ENCODE results near the gene RIN2. TPM values are rescaled to one million over a fixed set of nuclear protein-coding genes. Genes with fewer than 3 reads are reported as not detected.

The RIN2 gene
- total RNA-seq, 1 experiment from 2014 or later = 1.0 TPM

DNA sequence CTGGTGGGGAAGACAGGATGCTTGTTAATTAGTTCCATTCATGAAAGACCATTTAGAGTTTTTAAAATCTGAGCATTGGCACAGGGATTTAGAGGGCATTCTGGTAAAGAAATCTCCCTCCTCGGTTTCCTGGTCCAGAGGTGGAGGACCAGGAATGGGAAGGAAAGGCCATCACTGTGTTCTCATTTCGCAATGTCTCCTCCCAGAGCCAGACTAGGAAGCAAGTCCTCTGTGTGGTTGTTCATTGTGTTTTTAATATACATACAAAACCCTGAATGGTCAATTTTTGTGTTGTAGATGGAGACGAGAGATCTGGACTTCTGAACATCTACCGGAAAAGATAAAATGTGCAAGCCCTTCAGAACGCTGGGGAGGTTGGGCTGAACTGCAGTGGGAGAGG is 41.3 kb downstream of the RIN2 start:
- no peaks in the 10 kb centered on the region for H3K4me1 ChIP-seq (ENCODE audit: insufficient read depth, low read length)
- no peak overlapping the region for H4K5ac ChIP-seq (ENCODE audit: insufficient read length, low read depth, low read length)
- Mint-ChIP-seq H3K27ac (no peak overlapping the region), H3K9me3 (no peaks in the 10 kb centered on the region), H3K4me3 (no peak overlapping the region; a peak in 1 of 5 replicates), H3K36me3 (ENCODE audit: insufficient read depth in 1 of 3, low read depth in 3 of 3) (no peaks in the 10 kb centered on the region), H3K4me1 (no peaks in the 10 kb centered on the region; a peak in 1 of 4 replicates), H3K27me3 (ENCODE audit: low read depth) (no peaks in the 10 kb centered on the region)
- H3K23ac ChIP-seq (ENCODE audit: insufficient read length, low read depth, low read length) = no peak overlapping the region
- no peak overlapping the region for H3T11ph ChIP-seq (ENCODE audit: low read length)
- H3K4ac ChIP-seq (ENCODE audit: low read depth, low read length) = no peak overlapping the region
- H3K4me2 ChIP-seq (ENCODE audit: insufficient read depth, insufficient read length, low read length) = no peak overlapping the region
- H4K8ac ChIP-seq (replicated peaks; ENCODE audit: insufficient read length, low read depth, low read length) = no peak overlapping the region
- TF ChIP-seq, protein P1, sequence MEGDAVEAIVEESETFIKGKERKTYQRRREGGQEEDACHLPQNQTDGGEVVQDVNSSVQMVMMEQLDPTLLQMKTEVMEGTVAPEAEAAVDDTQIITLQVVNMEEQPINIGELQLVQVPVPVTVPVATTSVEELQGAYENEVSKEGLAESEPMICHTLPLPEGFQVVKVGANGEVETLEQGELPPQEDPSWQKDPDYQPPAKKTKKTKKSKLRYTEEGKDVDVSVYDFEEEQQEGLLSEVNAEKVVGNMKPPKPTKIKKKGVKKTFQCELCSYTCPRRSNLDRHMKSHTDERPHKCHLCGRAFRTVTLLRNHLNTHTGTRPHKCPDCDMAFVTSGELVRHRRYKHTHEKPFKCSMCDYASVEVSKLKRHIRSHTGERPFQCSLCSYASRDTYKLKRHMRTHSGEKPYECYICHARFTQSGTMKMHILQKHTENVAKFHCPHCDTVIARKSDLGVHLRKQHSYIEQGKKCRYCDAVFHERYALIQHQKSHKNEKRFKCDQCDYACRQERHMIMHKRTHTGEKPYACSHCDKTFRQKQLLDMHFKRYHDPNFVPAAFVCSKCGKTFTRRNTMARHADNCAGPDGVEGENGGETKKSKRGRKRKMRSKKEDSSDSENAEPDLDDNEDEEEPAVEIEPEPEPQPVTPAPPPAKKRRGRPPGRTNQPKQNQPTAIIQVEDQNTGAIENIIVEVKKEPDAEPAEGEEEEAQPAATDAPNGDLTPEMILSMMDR (conservative IDR thresholded peaks at IDR 0.05) = no peak
- WGBS (ENCODE audit: extremely low coverage, insufficient read length, low lambda C conversion rate) = no CpG with 5 or more reads among the region's 5 CpGs
- H4K91ac ChIP-seq (ENCODE audit: insufficient read length, low read depth, low read length) = no peak overlapping the region
- H3K9me3 ChIP-seq (ENCODE audit: control insufficient read depth, low read depth, low read length) = no peaks in the 10 kb centered on the region
- H3K56ac ChIP-seq (ENCODE audit: insufficient read length, low read depth, low read length) = no peak overlapping the region
- H3K9ac ChIP-seq (ENCODE audit: extremely low read depth, insufficient read length, low read length) = no peak overlapping the region
- no peak overlapping the region for H2BK12ac ChIP-seq (ENCODE audit: insufficient read length, low read depth, low read length)
- H4K20me1 ChIP-seq (ENCODE audit: control insufficient read depth, insufficient read depth, insufficient read length) = no peaks in the 10 kb centered on the region
- no peak overlapping the region for H3K27ac ChIP-seq (ENCODE audit: insufficient read length, low read depth, low read length)
- no peak overlapping the region for H2AFZ ChIP-seq (ENCODE audit: low read length)
- no peaks in the 10 kb centered on the region for H3K79me2 ChIP-seq (ENCODE audit: insufficient read depth, low read length)
- no peak overlapping the region for H2BK20ac ChIP-seq (ENCODE audit: low read depth, low read length, poor library complexity, severe bottlenecking)
- H3K14ac ChIP-seq (ENCODE audit: insufficient read depth, low read length) = no peak overlapping the region
- H2BK120ac ChIP-seq (ENCODE audit: low read depth, low read length, poor library complexity, severe bottlenecking) = no peak overlapping the region
- H3K27me3 ChIP-seq (ENCODE audit: insufficient read depth, low read length) = no peaks in the 10 kb centered on the region
- H2BK5ac ChIP-seq (ENCODE audit: insufficient read length, low read length) = no peak overlapping the region
- no peak for DNase-seq
- no peaks in the 10 kb centered on the region for H3K23me2 ChIP-seq (ENCODE audit: insufficient read length, low read depth, low read length, poor library complexity, severe bottlenecking)
- H2BK15ac ChIP-seq (ENCODE audit: low read depth, low read length) = no peak overlapping the region
- H2AK5ac ChIP-seq (ENCODE audit: insufficient read length, low read length) = no peak overlapping the region
- H3K79me1 ChIP-seq (ENCODE audit: insufficient read depth, low read depth, low read length, poor library complexity, severe bottlenecking) = no peaks in the 10 kb centered on the region
- H3K18ac ChIP-seq (ENCODE audit: insufficient read length, low read depth, low read length) = no peak overlapping the region

All from H9 (cell line).